ENCODE results near the gene CAMTA1. TPM values are rescaled to one million over a fixed set of nuclear protein-coding genes. Genes with fewer than 3 reads are reported as not detected.

Gene CAMTA1
- total RNA-seq, 1 experiment from 2014 or later = 82.2 TPM

DNA sequence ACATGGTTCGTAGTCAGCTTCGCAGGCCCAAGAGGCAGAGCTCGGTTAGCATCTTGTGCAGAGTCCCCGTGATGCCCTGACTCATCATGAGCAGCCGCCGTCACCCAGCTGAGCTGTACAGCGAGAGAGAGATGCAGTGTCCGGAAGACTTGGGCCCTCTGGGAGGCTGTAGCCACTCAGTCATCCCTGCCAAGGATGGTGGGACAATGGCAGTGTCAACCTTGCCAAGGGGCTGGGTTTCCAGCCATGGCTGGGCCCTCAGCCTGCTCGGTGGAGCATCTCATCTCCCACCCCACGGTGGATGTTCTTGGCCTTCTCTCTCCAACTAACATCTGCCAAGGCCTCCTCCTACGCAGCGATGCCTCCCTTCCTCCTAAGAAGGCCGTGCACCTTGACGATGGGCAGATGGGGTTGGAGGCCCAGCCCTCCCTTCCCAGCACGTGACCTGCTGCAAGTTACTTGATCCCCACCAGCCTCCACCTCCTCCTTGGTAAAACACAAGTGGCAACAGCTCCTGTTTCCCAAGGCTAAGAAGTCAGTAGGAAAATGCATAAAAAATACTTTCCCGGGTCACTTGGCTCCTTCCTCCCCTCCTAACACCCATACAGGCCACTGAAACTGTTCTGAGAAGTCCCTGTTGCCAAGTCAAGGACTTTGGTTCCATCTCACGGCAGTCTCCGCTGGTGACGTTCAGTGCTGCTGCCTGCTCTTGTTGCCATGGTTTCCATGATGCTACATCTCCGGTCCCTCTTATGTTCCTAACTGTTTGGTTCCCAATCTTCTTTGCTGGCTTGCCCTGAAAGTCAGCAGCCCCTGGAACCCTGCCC, 601.2 kb downstream of the CAMTA1 start:
- ATAC-seq (no peak), DNase-seq (ENCODE audit: low read depth, low spot score) (no peak)
- H3K9me3 ChIP-seq (ENCODE audit: control insufficient read depth, insufficient read depth, low read depth, low read length) = no peaks in the 10 kb centered on the region
- no peak overlapping the region for H3K4me3 ChIP-seq (ENCODE audit: low read depth in 2 of 2, low read length in 2 of 2)
- in situ Hi-C loops (cut with HindIII; ENCODE audit: low pct_unique_long_range_greater_than_20kb, low sequenced_read_pairs) (no loop called here), intact Hi-C loops (cut with micrococcal nuclease; ENCODE audit: unreplicated experiment) (no loop called here)
- no TSS peak for BruUV-seq (replicated peaks)
- no peaks in the 10 kb centered on the region for H3K27me3 ChIP-seq (ENCODE audit: control insufficient read depth, insufficient read depth, low read length)
- TF ChIP-seq TCF7L2 (IDR thresholded peaks at IDR 0.05; ENCODE audit: low read depth, low read length) = no peak
- TF ChIP-seq, protein P1, sequence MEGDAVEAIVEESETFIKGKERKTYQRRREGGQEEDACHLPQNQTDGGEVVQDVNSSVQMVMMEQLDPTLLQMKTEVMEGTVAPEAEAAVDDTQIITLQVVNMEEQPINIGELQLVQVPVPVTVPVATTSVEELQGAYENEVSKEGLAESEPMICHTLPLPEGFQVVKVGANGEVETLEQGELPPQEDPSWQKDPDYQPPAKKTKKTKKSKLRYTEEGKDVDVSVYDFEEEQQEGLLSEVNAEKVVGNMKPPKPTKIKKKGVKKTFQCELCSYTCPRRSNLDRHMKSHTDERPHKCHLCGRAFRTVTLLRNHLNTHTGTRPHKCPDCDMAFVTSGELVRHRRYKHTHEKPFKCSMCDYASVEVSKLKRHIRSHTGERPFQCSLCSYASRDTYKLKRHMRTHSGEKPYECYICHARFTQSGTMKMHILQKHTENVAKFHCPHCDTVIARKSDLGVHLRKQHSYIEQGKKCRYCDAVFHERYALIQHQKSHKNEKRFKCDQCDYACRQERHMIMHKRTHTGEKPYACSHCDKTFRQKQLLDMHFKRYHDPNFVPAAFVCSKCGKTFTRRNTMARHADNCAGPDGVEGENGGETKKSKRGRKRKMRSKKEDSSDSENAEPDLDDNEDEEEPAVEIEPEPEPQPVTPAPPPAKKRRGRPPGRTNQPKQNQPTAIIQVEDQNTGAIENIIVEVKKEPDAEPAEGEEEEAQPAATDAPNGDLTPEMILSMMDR (IDR thresholded peaks at IDR 0.05) = no peak
- no peak for TF ChIP-seq POLR2AphosphoS5 (IDR thresholded peaks at IDR 0.05; ENCODE audit: low read depth, low read length)
- TF ChIP-seq, protein P2, sequence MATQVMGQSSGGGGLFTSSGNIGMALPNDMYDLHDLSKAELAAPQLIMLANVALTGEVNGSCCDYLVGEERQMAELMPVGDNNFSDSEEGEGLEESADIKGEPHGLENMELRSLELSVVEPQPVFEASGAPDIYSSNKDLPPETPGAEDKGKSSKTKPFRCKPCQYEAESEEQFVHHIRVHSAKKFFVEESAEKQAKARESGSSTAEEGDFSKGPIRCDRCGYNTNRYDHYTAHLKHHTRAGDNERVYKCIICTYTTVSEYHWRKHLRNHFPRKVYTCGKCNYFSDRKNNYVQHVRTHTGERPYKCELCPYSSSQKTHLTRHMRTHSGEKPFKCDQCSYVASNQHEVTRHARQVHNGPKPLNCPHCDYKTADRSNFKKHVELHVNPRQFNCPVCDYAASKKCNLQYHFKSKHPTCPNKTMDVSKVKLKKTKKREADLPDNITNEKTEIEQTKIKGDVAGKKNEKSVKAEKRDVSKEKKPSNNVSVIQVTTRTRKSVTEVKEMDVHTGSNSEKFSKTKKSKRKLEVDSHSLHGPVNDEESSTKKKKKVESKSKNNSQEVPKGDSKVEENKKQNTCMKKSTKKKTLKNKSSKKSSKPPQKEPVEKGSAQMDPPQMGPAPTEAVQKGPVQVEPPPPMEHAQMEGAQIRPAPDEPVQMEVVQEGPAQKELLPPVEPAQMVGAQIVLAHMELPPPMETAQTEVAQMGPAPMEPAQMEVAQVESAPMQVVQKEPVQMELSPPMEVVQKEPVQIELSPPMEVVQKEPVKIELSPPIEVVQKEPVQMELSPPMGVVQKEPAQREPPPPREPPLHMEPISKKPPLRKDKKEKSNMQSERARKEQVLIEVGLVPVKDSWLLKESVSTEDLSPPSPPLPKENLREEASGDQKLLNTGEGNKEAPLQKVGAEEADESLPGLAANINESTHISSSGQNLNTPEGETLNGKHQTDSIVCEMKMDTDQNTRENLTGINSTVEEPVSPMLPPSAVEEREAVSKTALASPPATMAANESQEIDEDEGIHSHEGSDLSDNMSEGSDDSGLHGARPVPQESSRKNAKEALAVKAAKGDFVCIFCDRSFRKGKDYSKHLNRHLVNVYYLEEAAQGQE (IDR thresholded peaks at IDR 0.05; ENCODE audit: insufficient read depth in 1 of 2, low read depth in 2 of 2, low read length in 1 of 2) = no peak
- TF ChIP-seq SIN3A (IDR thresholded peaks at IDR 0.05; ENCODE audit: borderline replicate concordance, insufficient read depth, low read depth, low read length) = no peak
- H3K4me1 ChIP-seq (ENCODE audit: control insufficient read depth, insufficient read depth, low read length) = no peaks in the 10 kb centered on the region
- H3K27ac ChIP-seq (ENCODE audit: low read length) = no peak overlapping the region
- POLR2A ChIA-PET = interaction anchor here (0.5 kb wide), 1 partner anchor 8 kb away, joined by 9 read pairs; no protein-coding TSS in a partner anchor
- H3K36me3 ChIP-seq (ENCODE audit: control insufficient read depth, insufficient read depth, low read length) = no peaks in the 10 kb centered on the region
- CTCF ChIA-PET = no interaction called here

DNA sequence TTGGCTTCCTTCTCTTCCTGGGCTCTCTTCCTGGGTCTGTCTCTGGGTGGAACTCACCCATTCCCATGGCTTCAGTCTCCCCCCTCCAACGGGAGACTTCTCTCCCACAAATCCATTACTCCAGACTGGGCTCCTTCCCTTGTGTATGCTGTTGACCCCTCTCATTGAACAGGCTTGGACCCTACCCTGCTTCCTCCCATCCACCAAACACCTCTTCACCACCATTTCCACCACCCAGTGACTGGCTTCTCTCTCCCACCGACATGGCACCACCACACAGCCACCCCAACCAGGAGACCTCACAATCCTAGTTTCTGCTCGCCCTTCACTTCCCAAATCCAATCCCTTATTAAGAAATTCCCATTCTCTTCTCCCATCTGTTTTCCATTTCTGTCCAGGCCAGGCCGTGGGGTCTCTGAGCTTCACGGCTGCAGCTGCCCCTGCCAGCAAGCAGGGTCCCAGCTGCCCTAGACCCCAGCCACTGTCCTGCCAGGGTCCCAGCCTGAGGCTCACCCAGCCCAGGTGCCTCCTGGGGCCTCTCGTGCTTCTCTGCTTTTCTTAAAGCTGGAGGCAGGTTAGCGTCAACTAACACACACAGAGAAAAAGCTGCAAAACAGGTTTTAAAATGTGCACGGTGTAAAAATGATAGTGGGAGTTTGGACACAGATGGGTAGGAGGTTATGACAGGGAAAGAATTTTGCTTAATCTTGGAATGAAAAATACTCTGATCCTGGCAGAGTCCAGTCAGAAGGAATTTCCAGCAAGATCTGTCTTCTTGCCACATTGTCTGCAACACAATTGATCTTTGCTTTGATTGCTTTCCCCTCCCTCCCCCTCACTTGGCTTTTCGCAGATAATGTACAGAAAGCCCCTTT, 602.0 kb downstream of the CAMTA1 start:
- BruUV-seq (replicated peaks) = no TSS peak
- POLR2A ChIA-PET = no interaction called here
- no peak for TF ChIP-seq POLR2AphosphoS5 (IDR thresholded peaks at IDR 0.05; ENCODE audit: low read depth, low read length)
- TF ChIP-seq, protein P1 (IDR thresholded peaks at IDR 0.05) = no peak
- TF ChIP-seq TCF7L2 (IDR thresholded peaks at IDR 0.05; ENCODE audit: low read depth, low read length) = no peak
- TF ChIP-seq, protein P2 (IDR thresholded peaks at IDR 0.05; ENCODE audit: insufficient read depth in 1 of 2, low read depth in 2 of 2, low read length in 1 of 2) = no peak
- TF ChIP-seq SIN3A (IDR thresholded peaks at IDR 0.05; ENCODE audit: borderline replicate concordance, insufficient read depth, low read depth, low read length) = no peak
- H3K9me3 ChIP-seq (ENCODE audit: control insufficient read depth, insufficient read depth, low read depth, low read length) = no peaks in the 10 kb centered on the region
- in situ Hi-C loops (cut with HindIII; ENCODE audit: low pct_unique_long_range_greater_than_20kb, low sequenced_read_pairs) = no loop called here
- CTCF ChIA-PET = no interaction called here
- DNase-seq (ENCODE audit: low read depth, low spot score) = no peak
- no peaks in the 10 kb centered on the region for H3K36me3 ChIP-seq (ENCODE audit: control insufficient read depth, insufficient read depth, low read length)
- no peak overlapping the region for H3K27ac ChIP-seq (ENCODE audit: low read length)
- no peak overlapping the region for H3K4me3 ChIP-seq (ENCODE audit: low read depth in 2 of 2, low read length in 2 of 2)
- H3K4me1 ChIP-seq (ENCODE audit: control insufficient read depth, insufficient read depth, low read length) = no peaks in the 10 kb centered on the region
- no peak for ATAC-seq
- no peaks in the 10 kb centered on the region for H3K27me3 ChIP-seq (ENCODE audit: control insufficient read depth, insufficient read depth, low read length)
- intact Hi-C loops (cut with micrococcal nuclease; ENCODE audit: unreplicated experiment) = no loop called here
